Measurements from ENCODE around the gene DUSP9. TPM values are rescaled to one million over a fixed set of nuclear protein-coding genes. Genes with fewer than 3 reads are reported as not detected.

Gene DUSP9
- total RNA-seq, 1 experiment from 2014 or later, result 10.7 TPM

GRCh38 chrX:153640736-153641575 is 6.0 kb upstream of the DUSP9 start:
- no peaks in the 10 kb centered on the region for H4K20me1 ChIP-seq (ENCODE audit: low read length)
- no peak overlapping the region for H2AFZ ChIP-seq (ENCODE audit: low read length)
- H3K9ac ChIP-seq (ENCODE audit: low read length), result no peak overlapping the region
- no TSS peak for BruUV-seq (replicated peaks)
- no peaks in the 10 kb centered on the region; the same call in 1 of the 2 replicates for H3K4me1 ChIP-seq (ENCODE audit: insufficient read depth, low read length)
- no peaks in the 10 kb centered on the region for H3K9me2 ChIP-seq (replicated peaks; ENCODE audit: low read length)
- intact Hi-C loops (cut with micrococcal nuclease), result no loop called here
- ChIA-PET POLR2A (ENCODE audit: unreplicated experiment) (no interaction called here), CTCF (no interaction called here)
- ATAC-seq (no peak), DNase-seq (no peak)
- H3K4me2 ChIP-seq (ENCODE audit: low read length), result no peak overlapping the region
- no peaks in the 10 kb centered on the region for H3K9me3 ChIP-seq (ENCODE audit: low read length)
- H3F3A ChIP-seq (ENCODE audit: low read length, unreplicated experiment), result no peaks in the 10 kb centered on the region
- no peak overlapping the region for H3K27ac ChIP-seq (ENCODE audit: low read length)
- H3K36me3 ChIP-seq (ENCODE audit: low read depth, low read length), result no peaks in the 10 kb centered on the region
- peaks cover 23% of the 10 kb centered on the region for H3K27me3 ChIP-seq (ENCODE audit: low read length)
- TF ChIP-seq CTCF (conservative IDR thresholded peaks at IDR 0.05; ENCODE audit: low read depth, low read length), result no peak
- TF ChIP-seq EZH2phosphoT487 (IDR thresholded peaks at IDR 0.05; ENCODE audit: borderline replicate concordance, low read length), result no peak
- no peak for TF ChIP-seq EZH2 (IDR thresholded peaks at IDR 0.05; ENCODE audit: low read length, unreplicated experiment)
- no peak overlapping the region for H3K4me3 ChIP-seq (ENCODE audit: low read length)
- no peaks in the 10 kb centered on the region for H3K79me2 ChIP-seq (ENCODE audit: low read length)

GRCh38 chrX:153641627-153642026 is 5.4 kb upstream of the DUSP9 start:
- Histone ChIP-seq H3K79me2 (ENCODE audit: low read length) (no peaks in the 10 kb centered on the region), H3K9me2 (replicated peaks; ENCODE audit: low read length) (no peaks in the 10 kb centered on the region), H2AFZ (ENCODE audit: low read length) (no peak overlapping the region), H4K20me1 (ENCODE audit: low read length) (no peaks in the 10 kb centered on the region), H3K4me2 (ENCODE audit: low read length) (no peak overlapping the region), H3K27ac (ENCODE audit: low read length) (no peak overlapping the region), H3K27me3 (ENCODE audit: low read length) (peaks cover 23% of the 10 kb centered on the region), H3K4me1 (ENCODE audit: insufficient read depth, low read length) (no peaks in the 10 kb centered on the region; the same call in 1 of the 2 replicates), H3K9ac (ENCODE audit: low read length) (no peak overlapping the region), H3K36me3 (ENCODE audit: low read depth, low read length) (no peaks in the 10 kb centered on the region), H3K9me3 (ENCODE audit: low read length) (no peaks in the 10 kb centered on the region), H3K4me3 (ENCODE audit: low read length) (no peak overlapping the region), H3F3A (ENCODE audit: low read length, unreplicated experiment) (no peaks in the 10 kb centered on the region)
- ChIA-PET CTCF (no interaction called here), POLR2A (ENCODE audit: unreplicated experiment) (interaction anchor here (0.6 kb wide), 1 partner anchor 169 kb away, joined by 3 read pairs; no protein-coding TSS in a partner anchor)
- intact Hi-C loops (cut with micrococcal nuclease), result no loop called here
- DNase-seq (no peak), ATAC-seq (no peak)
- no TSS peak for BruUV-seq (replicated peaks)
- no peak for TF ChIP-seq EZH2phosphoT487 (IDR thresholded peaks at IDR 0.05; ENCODE audit: borderline replicate concordance, low read length)
- no peak for TF ChIP-seq CTCF (conservative IDR thresholded peaks at IDR 0.05; ENCODE audit: low read depth, low read length)
- TF ChIP-seq EZH2 (IDR thresholded peaks at IDR 0.05; ENCODE audit: low read length, unreplicated experiment), result no peak

- H3K9me3 ChIP-seq (ENCODE audit: low read length), result no peaks in the 10 kb centered on the region
- no peaks in the 10 kb centered on the region for H4K20me1 ChIP-seq (ENCODE audit: low read length)
- H3K27me3 ChIP-seq (ENCODE audit: low read length), result peaks cover 23% of the 10 kb centered on the region
- intact Hi-C loops (cut with micrococcal nuclease), result no loop called here
- H3K9me2 ChIP-seq (replicated peaks; ENCODE audit: low read length), result no peaks in the 10 kb centered on the region
- DNase-seq (no peak), ATAC-seq (no peak)
- no peak overlapping the region for H2AFZ ChIP-seq (ENCODE audit: low read length)
- no peak overlapping the region for H3K9ac ChIP-seq (ENCODE audit: low read length)
- BruUV-seq (replicated peaks), result no TSS peak
- no peaks in the 10 kb centered on the region; the same call in 1 of the 2 replicates for H3K4me1 ChIP-seq (ENCODE audit: insufficient read depth, low read length)
- POLR2A ChIA-PET (ENCODE audit: unreplicated experiment), result interaction anchor here (0.6 kb wide), 1 partner anchor 169 kb away, joined by 3 read pairs; no protein-coding TSS in a partner anchor
- no peak overlapping the region for H3K4me3 ChIP-seq (ENCODE audit: low read length)
- no peak for TF ChIP-seq EZH2phosphoT487 (IDR thresholded peaks at IDR 0.05; ENCODE audit: borderline replicate concordance, low read length)
- no peak for TF ChIP-seq EZH2 (IDR thresholded peaks at IDR 0.05; ENCODE audit: low read length, unreplicated experiment)
- TF ChIP-seq CTCF (conservative IDR thresholded peaks at IDR 0.05; ENCODE audit: low read depth, low read length), result no peak
- CTCF ChIA-PET, result no interaction called here
- H3K36me3 ChIP-seq (ENCODE audit: low read depth, low read length), result no peaks in the 10 kb centered on the region
- no peaks in the 10 kb centered on the region for H3F3A ChIP-seq (ENCODE audit: low read length, unreplicated experiment)
- H3K79me2 ChIP-seq (ENCODE audit: low read length), result no peaks in the 10 kb centered on the region
- H3K27ac ChIP-seq (ENCODE audit: low read length), result no peak overlapping the region
- no peak overlapping the region for H3K4me2 ChIP-seq (ENCODE audit: low read length)
These were observed 4.8 kb upstream of the DUSP9 start for GRCh38 chrX:153642051-153642654.
